GM10248 (cell line): ENCODE results near the gene NR3C2.
"Not testable (repeated sequence)": the region's sequence is repeated elsewhere in the genome, so short reads cannot be mapped to it uniquely, and the experiment has no call there.

ENCODE experiments used
- CTCF ChIA-PET: fragments of 300-600 bp; sonication (Branson Sonifier 250); formaldehyde crosslinking; extraction: SDS; loops from one replicate; lab custom pipeline; 2021; ENCODE audit warnings: antibody characterized with exemption; lab: Yijun Ruan, JAX
- POLR2A ChIA-PET: fragments of 350-650 bp; sonication (Branson Sonifier 250); formaldehyde crosslinking; extraction: SDS; loops from one replicate; lab custom pipeline; 2020; ENCODE audit warnings: antibody characterized with exemption; lab: Yijun Ruan, JAX
- DNase-seq: peaks from one replicate; pipeline ENCODE4 v3.0.0; 2012; ENCODE audit errors: extremely low spot score
- TF ChIP-seq, protein P1 (sequence below): IDR thresholded peaks from 2 replicates; pipeline ENCODE4 v1.5.1; 2012; ENCODE audit warnings: mild to moderate bottlenecking, low read depth; ENCODE audit errors: extremely low read depth, missing control alignments, control extremely low read depth

Gene NR3C2

DNA sequence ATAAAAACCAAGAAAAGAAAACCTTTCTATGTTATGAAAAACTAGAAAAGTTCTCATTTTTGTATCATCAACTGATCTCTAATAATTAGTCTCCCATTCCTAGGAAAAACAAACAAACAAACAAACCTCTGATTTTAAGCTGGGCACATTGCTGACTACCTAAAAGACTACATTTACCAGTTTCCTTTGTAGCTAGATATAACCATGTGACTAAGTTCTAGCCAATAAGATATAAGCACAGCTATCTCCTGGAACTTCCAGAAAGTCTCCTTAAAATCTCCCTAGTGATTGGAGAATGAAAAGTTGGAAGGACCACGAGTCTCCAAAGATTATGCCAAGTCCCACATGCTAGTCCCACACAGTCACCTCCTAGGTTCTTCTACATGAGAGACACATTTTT is 108.9 kb downstream of the NR3C2 start:
- POLR2A ChIA-PET, result no interaction called here

DNA sequence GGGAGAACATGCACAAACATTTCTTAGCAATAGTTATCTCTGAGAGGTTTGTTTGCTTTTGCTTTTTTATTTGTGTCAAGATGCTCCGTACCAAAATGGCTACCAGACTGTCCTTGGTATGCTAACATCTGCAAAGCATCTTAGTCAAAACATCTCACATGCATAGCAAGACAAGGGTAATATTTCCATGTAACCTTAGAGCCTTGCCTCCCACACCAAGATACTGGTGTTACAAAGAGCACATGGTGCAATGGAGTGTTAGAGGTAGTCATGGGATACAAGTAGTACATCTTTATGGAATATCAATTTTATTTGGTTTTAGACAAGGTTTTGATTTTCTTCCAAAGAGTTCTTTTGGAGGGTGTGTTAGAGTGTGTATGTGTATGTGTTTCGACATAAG is 109.7 kb downstream of the NR3C2 start:
- ChIA-PET POLR2A (no interaction called here), CTCF (no interaction called here)
- no peak for DNase-seq
- TF ChIP-seq, protein P1, sequence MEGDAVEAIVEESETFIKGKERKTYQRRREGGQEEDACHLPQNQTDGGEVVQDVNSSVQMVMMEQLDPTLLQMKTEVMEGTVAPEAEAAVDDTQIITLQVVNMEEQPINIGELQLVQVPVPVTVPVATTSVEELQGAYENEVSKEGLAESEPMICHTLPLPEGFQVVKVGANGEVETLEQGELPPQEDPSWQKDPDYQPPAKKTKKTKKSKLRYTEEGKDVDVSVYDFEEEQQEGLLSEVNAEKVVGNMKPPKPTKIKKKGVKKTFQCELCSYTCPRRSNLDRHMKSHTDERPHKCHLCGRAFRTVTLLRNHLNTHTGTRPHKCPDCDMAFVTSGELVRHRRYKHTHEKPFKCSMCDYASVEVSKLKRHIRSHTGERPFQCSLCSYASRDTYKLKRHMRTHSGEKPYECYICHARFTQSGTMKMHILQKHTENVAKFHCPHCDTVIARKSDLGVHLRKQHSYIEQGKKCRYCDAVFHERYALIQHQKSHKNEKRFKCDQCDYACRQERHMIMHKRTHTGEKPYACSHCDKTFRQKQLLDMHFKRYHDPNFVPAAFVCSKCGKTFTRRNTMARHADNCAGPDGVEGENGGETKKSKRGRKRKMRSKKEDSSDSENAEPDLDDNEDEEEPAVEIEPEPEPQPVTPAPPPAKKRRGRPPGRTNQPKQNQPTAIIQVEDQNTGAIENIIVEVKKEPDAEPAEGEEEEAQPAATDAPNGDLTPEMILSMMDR, result no peak

More for the DNA sequence above, 108.9 kb downstream of the NR3C2 start:
- TF ChIP-seq, protein P1, result no peak
- CTCF ChIA-PET, result no interaction called here
- no peak for DNase-seq

DNA sequence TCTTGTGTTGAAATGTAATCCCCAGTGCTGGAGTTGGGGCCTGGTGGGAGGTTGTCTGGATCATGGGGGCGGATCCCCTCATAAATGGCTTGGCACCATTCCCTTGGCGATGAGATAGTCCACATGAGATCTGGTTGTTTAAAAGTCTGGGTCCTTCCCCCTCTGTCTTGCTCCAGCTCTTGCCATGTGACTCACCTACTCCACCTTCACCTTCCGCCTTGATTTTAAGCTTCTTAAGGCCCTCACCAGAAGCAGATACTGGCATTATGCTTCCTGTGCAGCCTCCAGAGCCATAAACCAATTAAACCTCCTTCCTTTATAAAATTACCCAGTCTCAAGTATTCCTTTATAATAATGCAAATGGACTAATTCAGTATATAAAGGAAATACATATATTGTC is 111.5 kb downstream of the NR3C2 start:
- DNase-seq, result no peak
- CTCF ChIA-PET, result no interaction called here
- POLR2A ChIA-PET, result no interaction called here
- TF ChIP-seq, protein P1, result no peak

DNA sequence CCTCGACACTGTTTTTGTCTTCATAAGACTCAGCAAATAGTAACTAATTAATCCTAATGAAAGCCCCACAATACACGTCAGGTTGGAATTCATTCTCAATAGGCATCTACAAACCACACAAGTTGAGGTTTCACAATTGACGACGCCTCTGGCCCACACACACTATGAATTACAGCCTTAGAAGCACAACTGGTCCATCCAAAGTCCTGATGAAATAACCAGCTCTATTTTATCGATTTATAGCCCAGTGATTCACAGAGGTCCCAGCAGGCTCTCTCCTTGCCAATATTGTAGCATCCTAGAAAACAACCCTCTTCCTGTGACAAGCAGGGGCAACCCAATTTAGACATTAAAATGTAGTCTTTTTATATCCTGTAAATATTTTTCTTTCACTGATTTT is 112.1 kb downstream of the NR3C2 start:
- ChIA-PET POLR2A (no interaction called here), CTCF (no interaction called here)
- DNase-seq, result no peak
- TF ChIP-seq, protein P1, result no peak

DNA sequence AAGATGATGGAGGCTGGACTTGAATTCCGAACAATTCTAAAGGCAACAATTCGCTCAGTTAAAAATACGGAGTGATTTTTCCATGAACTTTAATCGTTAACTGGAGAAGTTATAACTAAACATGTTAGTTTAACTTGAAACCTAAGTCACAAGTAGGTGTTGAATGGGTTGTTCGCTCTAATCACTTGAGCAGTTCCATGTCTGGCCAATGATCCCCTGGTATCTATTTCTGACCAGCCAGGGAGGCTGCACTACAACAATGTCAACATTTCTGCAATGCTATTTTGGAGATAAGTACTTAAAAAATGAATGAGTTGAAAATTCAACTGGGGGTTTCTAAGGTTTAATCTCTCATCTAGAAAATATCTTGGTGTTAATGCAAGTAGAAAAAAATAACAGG is 112.5 kb downstream of the NR3C2 start:
- CTCF ChIA-PET, result no interaction called here
- DNase-seq, result no peak
- TF ChIP-seq, protein P1, result no peak
- POLR2A ChIA-PET, result no interaction called here

DNA sequence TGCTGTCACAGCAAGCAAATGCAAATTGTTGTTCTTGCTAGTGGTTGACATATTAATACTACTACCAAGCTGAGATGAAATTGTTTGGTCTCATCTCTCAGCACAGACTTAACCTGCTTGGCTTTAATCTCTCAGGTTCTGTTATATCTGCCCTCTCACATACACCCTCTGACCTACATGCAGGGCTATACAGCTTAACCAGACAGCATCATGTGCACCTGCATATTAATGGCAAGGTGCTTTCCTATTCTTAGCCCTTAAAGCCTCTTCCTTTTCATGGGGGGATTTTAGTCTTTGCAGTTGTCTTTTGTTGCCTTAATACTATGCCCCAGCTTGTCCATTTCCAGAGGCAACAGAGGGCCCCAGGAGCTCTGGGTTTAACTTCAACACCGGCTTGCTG is 114.5 kb downstream of the NR3C2 start:
- no peak for DNase-seq
- TF ChIP-seq, protein P1, result no peak
- ChIA-PET CTCF (interaction anchor here (2.1 kb wide), 1 partner anchor 10 kb away, joined by 9 read pairs; no protein-coding TSS in a partner anchor), POLR2A (no interaction called here)

DNA sequence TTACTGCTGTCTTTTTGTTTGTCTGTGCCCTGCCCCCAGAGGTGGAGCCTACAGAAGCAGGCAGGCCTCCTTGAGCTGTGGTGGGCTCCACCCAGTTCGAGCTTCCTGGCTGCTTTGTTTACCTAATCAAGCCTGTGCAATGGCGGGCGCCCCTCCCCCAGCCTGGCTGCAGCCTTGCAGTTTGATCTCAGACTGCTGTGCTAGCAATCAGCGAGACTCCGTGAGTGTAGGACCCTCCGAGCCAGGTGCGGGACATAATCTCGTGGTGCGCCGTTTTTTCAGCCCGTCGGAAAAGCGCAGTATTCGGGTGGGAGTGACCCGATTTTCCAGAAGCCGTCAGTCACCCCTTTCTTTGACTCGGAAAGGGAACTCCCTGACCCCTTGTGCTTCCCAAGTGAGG is 118.9 kb downstream of the NR3C2 start:
- POLR2A ChIA-PET, CTCF ChIA-PET, DNase-seq: not testable (repeated sequence)
